HepG2 (cell line): Measurements from ENCODE around the gene DLL3. TPM values are rescaled to one million over a fixed set of nuclear protein-coding genes. Genes with fewer than 3 reads are reported as not detected.

Experiments
- CERS6 ChIP-seq: sonication (generic); formaldehyde crosslinking; IDR thresholded peaks from 2 replicates; pipeline ENCODE4 v1.5.0; 2020; ENCODE audit warnings: missing genetic modification reagents
- FIP1L1 ChIP-seq: fragments of 200-400 bp; formaldehyde crosslinking; IDR thresholded peaks from 2 replicates; pipeline ENCODE4 v1.6.1; 2018; ENCODE audit warnings: low read depth, mild to moderate bottlenecking, low read length, moderate library complexity, borderline replicate concordance; ENCODE audit not compliant: insufficient read depth
- GTF3A ChIP-seq: sonication (generic); formaldehyde crosslinking; conservative IDR thresholded peaks from 2 replicates; pipeline ENCODE4 v1.4.0; 2020; ENCODE audit warnings: mild to moderate bottlenecking, missing genetic modification reagents
- HOXA3 ChIP-seq: sonication (generic); formaldehyde crosslinking; IDR thresholded peaks from 2 replicates; pipeline ENCODE4 v1.5.0; 2020; ENCODE audit warnings: missing genetic modification reagents
- HOXA9 ChIP-seq: sonication (generic); formaldehyde crosslinking; IDR thresholded peaks from 2 replicates; pipeline ENCODE4 v1.8.1; 2022; ENCODE audit warnings: missing genetic modification reagents, mild to moderate bottlenecking, moderate library complexity, borderline replicate concordance
- IKZF1 ChIP-seq: fragments of 450-650 bp; IDR thresholded peaks from 2 replicates; pipeline ENCODE4 v1.7.1; 2016
- MEIS2 ChIP-seq: sonication (generic); formaldehyde crosslinking; IDR thresholded peaks from 2 replicates; pipeline ENCODE4 v1.9.0; 2021; ENCODE audit warnings: mild to moderate bottlenecking, missing genetic modification reagents
- SOX13 ChIP-seq, 3 experiments: fragments of 450-650 bp in 1 of 3; sonication (generic) in 1 of 3; formaldehyde crosslinking in 1 of 3; IDR thresholded peaks in 2 of 3; conservative IDR thresholded peaks in 1 of 3; 2 replicates each; pipeline versions ENCODE4 v1.5.0 to v1.6.1; 2016 to 2020; ENCODE audit warnings: antibody characterized with exemption in 1 of 3, mild to moderate bottlenecking in 1 of 3, missing compliant biosample characterization in 1 of 3, missing genetic modification reagents in 1 of 3, moderate library complexity in 1 of 3
- SRSF1 ChIP-seq: fragments of 200-400 bp; formaldehyde crosslinking; optimal IDR thresholded peaks from 2 replicates; pipeline ENCODE3; 2017; ENCODE audit warnings: mild to moderate bottlenecking, low read depth, low read length, moderate library complexity
- TFDP1 ChIP-seq: IDR thresholded peaks from 2 replicates; pipeline ENCODE4 v1.6.1; 2016; ENCODE audit warnings: missing compliant biosample characterization, missing genetic modification reagents, borderline replicate concordance
- ZFP91 ChIP-seq: sonication (generic); formaldehyde crosslinking; IDR thresholded peaks from 2 replicates; pipeline ENCODE4 v1.9.0; 2022; ENCODE audit warnings: missing genetic modification reagents, mild to moderate bottlenecking, borderline replicate concordance
- ZFY ChIP-seq: sonication (generic); formaldehyde crosslinking; IDR thresholded peaks from 2 replicates; pipeline ENCODE4 v1.4.0; 2020; ENCODE audit warnings: missing genetic modification reagents
- ZNF20 ChIP-seq: sonication (generic); formaldehyde crosslinking; IDR thresholded peaks from 2 replicates; pipeline ENCODE4 v1.4.0; 2020; ENCODE audit warnings: mild to moderate bottlenecking, moderate library complexity, missing genetic modification reagents
- ZNF276 ChIP-seq: sonication (generic); formaldehyde crosslinking; IDR thresholded peaks from 2 replicates; pipeline ENCODE4 v1.4.0; 2020; ENCODE audit warnings: mild to moderate bottlenecking, low read depth, missing genetic modification reagents
- ZNF646 ChIP-seq: sonication (generic); formaldehyde crosslinking; IDR thresholded peaks from 2 replicates; pipeline ENCODE4 v1.9.0; 2021; ENCODE audit warnings: mild to moderate bottlenecking, missing genetic modification reagents
- polyA plus RNA-seq, 8 experiments: library from polyadenylated mRNA; depleted of rRNA in 3 of 8; stranded (reverse) in 7 of 8; unstranded in 1 of 8; fragments of >200 nt; fragmentation: Illumina TruSeq in 4 of 8; extraction: Trizol in 4 of 8; gene quantifications; 2 replicates each; pipeline versions ENCODE4 v1.2.1 to v1.2.3, GENCODE V29; 2011 to 2016; ENCODE audit warnings: low read depth in 4 of 8, missing spikeins in 1 of 8, mixed read lengths in 1 of 8; ENCODE audit not compliant: insufficient read depth in 1 of 8
- total RNA-seq, 5 experiments: library from RNA; depleted of rRNA; stranded (reverse); fragments of >200 nt; fragmentation: Illumina TruSeq; extraction: Trizol; gene quantifications; 2 replicates each; pipeline ENCODE4 v1.2.3, GENCODE V29; 2016; ENCODE audit warnings: low read depth in 1 of 5

Gene DLL3
- total and polyA plus RNA-seq, 2 of the 13 experiments (the other 11 are each of a cell fraction or from before 2014, with no cell fraction given): 0.35 to 0.55 TPM

- TF ChIP-seq TFDP1 (peak; percentile 99), IKZF1 (no peak), ZNF20 (CRISPR knock-in tag) (no peak), ZFP91 (CRISPR knock-in tag) (peak; percentile 72), FIP1L1 (no peak), HOXA3 (CRISPR knock-in tag) (peak; percentile 91), ZFY (peak; percentile 78), HOXA9 (CRISPR knock-in tag) (peak; percentile 93; the same call in 1 of the 2 replicates), ZNF276 (CRISPR knock-in tag) (peak; percentile 93; the same call in 1 of the 2 replicates), SRSF1 (no peak), MEIS2 (CRISPR knock-in tag) (peak; percentile 95), SOX13 (IDR thresholded peaks at IDR 0.05) (no peak), SOX13 (CRISPR knock-in tag; conservative IDR thresholded peaks at IDR 0.05 in 1 of 2, IDR thresholded peaks at IDR 0.05 in 1 of 2) (no peak; a peak in 1 of 4 replicates), CERS6 (CRISPR knock-in tag) (peak; percentile 84; the same call in 1 of the 2 replicates), ZNF646 (CRISPR knock-in tag) (no peak), GTF3A (CRISPR knock-in tag) (no peak)
Observed at GRCh38 chr19:39506944-39507714, 8.4 kb downstream of the DLL3 start (continued).
